Stimulated activated CD8-positive, alpha-beta memory T cell treated with anti-CD3 and anti-CD28 coated beads, Interleukin-15, amount 100 ng/mL, for 48 hours (primary cell): ENCODE data around the gene PDP2.
A peak's percentile ranks its signal among the peaks of the same experiment; 100 is the strongest.

ENCODE experiments used
- DNase-seq, 2 donors: peaks; one replicate each; pipeline ENCODE4 v3.0.0-alpha.2; 2020; ENCODE audit warnings: low read depth in 2 of 2

PDP2 gene, protein sequence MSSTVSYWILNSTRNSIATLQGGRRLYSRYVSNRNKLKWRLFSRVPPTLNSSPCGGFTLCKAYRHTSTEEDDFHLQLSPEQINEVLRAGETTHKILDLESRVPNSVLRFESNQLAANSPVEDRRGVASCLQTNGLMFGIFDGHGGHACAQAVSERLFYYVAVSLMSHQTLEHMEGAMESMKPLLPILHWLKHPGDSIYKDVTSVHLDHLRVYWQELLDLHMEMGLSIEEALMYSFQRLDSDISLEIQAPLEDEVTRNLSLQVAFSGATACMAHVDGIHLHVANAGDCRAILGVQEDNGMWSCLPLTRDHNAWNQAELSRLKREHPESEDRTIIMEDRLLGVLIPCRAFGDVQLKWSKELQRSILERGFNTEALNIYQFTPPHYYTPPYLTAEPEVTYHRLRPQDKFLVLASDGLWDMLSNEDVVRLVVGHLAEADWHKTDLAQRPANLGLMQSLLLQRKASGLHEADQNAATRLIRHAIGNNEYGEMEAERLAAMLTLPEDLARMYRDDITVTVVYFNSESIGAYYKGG

GRCh38 chr16:66880288-66881013 lies at the start of gene PDP2:
Gene PDP2, plus strand, starts transcription at chr16:66880515. Its CDS starts 3,770 bp downstream, at chr16:66884285.
- DNase-seq = peak; percentile 88 to 89

DNA sequence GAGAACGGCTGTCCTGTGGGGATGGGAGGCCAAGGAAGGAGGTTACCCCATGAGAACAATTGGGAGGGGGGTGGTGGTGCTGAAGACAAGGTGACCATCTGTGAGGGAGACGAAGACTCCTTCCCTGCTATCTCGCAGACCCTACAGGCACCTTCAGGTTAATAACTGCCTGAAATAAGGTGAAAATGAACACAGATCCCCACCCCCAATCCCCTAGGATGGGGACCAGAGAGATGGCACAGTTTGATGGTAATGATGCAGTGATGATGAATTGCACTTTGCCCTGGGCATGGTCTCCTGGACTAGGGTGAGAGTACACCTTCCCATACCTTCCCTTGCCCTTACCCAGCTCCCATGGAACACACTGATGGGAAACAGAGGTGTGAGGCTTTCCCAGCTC lies 48.1 kb upstream of the PDP2 start:
- DNase-seq = no peak

- DNase-seq = no peak
These were observed 47.5 kb upstream of the PDP2 start for GRCh38 chr16:66832661-66833305.

GRCh38 chr16:66834746-66835145 lies 45.6 kb upstream of the PDP2 start:
- no peak for DNase-seq

- no peak for DNase-seq
These were observed 39.4 kb upstream of the PDP2 start for GRCh38 chr16:66840883-66841282.

DNA sequence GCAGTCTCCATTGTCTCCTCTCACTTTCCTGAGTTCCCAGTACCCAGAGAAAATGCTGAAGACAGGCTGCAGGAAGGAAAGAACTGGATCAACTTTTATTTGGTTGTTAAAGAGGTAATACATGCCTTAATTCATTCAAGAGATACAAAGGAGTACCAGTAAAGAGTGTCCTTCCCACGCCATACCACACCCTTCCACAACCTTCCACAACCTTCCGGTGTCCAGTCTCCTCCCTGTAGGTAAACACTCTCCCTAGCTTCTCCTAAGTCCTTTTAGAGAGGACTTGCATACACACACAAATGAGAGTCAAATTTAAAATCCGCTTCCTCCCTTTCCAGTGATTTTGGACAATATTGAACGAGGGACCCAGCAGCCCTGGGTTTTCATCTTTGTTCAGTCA lies 38.9 kb upstream of the PDP2 start:
- DNase-seq = no peak

DNA sequence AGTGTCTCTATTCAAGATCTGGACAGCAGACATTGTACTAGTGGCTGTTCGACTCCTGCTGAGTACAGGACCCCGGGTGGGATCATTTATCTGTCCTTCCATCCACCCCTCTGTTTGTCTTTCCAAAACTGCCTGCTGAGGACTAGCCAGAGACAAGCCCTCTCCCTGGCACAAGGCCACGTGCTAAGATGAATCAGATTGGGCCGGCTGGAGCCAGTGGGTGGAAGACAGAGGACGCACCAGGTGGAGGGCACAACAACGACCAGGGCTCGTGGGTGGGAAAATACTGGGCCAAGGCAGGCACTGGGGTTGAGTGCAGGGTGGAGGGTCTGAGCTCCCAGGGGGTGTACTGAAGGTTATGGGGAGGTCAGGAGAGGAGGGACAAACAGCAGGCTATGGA lies 37.5 kb upstream of the PDP2 start:
- no peak for DNase-seq

GRCh38 chr16:66843191-66843590 lies 37.1 kb upstream of the PDP2 start:
- no peak for DNase-seq

GRCh38 chr16:66844009-66844341 lies 36.3 kb upstream of the PDP2 start:
- DNase-seq = no peak

- no peak for DNase-seq
These were observed 35.8 kb upstream of the PDP2 start, which contains the start of gene CA7 for GRCh38 chr16:66844342-66845079. Gene CA7, plus strand, starts transcription at chr16:66844414. Its CDS starts 74 bp downstream, at chr16:66844488.

DNA sequence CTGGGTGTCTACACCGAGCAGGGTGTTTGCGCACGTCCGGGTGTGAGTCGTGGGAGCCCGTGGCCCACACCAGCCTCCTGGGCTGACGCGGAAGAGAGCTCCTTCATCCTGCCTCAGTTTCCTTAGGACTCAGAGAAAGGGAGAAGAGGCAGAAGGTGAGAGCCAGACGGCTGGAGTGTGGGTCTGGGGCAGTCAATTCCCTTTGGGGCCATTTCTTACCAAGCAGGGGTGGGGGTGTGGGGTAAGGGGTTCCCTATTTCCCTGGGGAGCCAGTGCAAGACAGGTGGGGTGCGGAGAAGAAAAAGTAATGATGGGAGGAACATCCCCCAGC lies 35.3 kb upstream of the PDP2 start:
- no peak for DNase-seq

DNA sequence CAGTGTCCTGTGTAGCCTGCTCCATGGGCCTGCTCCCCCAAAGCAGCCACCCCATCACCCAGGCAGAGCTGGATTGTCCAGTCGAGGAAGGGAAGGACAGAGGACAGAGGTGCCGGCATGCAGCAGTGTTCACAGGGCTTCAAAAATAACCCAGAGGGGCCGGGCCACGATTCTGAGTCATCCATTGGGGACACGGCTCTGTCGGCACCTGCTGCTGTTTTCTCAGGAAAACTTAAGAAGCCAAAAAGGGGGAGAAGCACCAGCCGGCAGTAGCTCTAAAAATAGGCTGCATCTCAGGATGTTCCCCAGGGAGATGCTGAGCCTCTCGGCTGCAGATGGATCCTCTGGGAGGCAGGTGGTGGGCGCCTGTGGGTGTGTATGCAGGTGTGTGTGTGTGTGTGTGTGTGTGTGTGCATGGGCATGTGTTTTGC lies 34.5 kb upstream of the PDP2 start:
- no peak for DNase-seq

DNA sequence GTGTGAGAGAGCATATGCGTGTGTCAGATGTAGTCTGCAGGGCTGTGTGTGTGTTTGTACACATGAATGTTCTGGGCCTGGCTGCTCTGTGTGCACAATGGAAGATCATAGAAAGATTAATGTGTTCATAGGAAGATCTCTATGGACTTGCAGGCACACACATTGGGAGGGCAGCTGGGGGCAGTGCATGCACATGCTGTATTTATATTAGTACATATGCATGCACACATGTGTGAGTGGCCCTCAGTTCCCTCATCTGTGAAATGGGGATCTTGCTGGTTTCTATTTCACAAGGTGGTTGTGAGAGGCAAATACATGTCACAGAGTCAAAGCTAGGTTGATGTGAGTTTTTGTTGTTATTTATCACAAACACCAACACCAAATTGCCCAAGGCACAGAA lies 34.0 kb upstream of the PDP2 start:
- DNase-seq = no peak

GRCh38 chr16:66846831-66847230 lies 33.5 kb upstream of the PDP2 start:
- DNase-seq = no peak

GRCh38 chr16:66847533-66848067 lies 32.7 kb upstream of the PDP2 start:
- DNase-seq = no peak

GRCh38 chr16:66848172-66848571 lies 32.1 kb upstream of the PDP2 start:
- no peak for DNase-seq

DNA sequence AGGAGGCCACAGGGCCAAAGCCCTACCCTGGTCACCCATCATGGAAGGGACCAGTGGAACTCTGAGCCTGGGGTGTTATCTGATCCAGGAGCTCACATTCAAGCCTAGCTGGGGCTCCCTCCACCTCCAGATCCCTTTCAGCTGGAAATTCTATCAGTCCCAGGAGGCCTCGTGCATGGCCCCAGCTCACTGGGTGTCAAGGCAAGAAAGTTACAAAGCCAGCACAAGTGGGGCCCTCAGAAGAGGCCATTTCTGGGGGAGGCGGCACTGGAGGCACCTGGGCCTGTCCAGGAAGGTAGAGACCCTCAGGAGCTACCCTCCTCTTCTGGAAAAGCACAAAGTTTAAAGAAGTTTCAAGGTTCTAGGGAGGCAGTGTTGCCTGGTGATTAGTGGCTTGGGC lies 31.3 kb upstream of the PDP2 start:
- no peak for DNase-seq

DNA sequence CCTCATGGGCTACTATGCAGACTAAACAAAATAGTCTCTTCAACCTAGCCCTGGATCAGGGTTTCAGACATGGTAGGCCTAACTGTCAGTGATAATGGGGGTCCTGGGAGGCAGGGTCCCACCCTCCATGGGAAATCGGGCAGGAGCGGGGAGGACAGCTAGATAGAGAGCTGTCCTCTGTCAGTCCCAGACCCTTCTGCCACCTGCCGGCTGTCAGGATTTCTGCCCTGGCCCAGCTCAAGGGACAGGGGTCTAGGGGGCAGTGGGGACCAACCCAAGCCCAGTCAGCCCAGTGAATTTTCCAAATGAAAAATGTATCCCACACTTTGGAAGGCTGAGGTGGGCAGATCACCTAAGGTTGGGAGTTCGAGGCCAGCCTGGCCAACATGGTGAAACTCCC lies 30.8 kb upstream of the PDP2 start:
- DNase-seq = no peak

DNA sequence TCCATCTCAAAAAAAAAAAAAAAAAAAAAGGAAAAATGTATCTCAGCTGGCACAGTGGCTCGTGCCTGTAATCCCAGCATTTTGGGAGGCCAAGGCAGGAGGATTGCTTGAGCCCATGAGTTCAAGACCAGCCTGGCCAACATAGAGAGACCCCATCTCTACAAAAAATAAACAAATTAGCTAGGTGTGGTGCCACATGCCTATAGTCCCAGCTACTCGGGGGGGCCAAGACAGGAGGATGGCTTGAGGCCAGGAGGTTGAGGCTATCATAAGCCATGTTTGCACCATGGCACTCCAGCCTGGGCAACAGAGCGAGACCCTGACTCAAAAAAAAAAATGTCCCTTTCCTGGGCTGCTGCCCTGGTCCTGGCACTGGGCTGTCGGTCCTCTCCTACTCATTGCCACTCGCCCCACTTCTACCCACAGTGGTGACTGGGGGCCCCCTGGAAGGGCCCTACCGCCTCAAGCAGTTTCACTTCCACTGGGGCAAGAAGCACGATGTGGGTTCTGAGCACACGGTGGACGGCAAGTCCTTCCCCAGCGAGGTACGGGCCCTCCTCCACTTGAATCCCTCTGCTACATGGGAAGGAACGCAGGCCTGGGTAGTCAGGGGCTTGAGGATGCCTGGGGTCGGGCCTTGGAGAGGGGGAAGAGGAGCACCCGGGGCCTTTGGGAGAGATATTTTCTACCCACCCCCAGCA lies 30.1 kb upstream of the PDP2 start:
- no peak for DNase-seq

DNA sequence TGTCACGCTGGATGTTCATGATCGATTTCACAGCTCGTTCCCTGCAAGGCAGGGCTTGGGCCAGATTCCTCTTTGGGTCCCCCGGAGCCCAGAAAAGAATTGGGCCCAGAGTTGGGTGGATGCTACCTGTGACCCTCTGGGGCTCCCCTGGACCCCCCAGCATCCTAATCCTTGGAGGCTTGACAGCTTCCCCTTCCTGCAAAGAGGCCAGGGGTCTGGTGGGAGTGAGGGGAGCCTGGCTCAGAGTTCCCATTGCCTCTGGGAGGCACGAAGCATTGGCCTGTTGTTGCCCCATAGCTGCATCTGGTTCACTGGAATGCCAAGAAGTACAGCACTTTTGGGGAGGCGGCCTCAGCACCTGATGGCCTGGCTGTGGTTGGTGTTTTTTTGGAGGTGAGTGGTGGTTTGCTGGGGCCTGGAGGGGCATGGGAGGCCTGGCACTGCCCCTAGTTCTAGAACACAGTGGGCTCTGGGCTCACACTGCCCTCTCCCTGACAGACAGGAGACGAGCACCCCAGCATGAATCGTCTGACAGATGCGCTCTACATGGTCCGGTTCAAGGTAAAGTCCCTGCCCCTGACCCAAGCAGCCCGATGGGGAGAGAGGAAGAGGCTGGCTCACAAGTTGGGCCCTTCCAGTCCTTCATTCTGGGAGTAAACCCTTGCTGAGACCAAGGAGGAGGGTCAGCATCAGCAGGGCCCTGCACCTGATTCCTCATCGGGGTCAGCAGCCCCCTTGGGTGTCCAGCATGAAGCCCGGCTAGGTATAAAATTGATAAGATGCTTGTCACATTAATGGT lies 28.9 kb upstream of the PDP2 start:
- no peak for DNase-seq
